HG03066 (cell line): ENCODE data around the gene COL8A1.
"Not testable (repeated sequence)": the region's sequence is repeated elsewhere in the genome, so short reads cannot be mapped to it uniquely, and the experiment has no call there.

Experiments
- ATAC-seq: cut with Tn5 transposase; IDR thresholded peaks from one replicate; pipeline ENCODE4 v1.9.1; 2021; ENCODE audit warnings: low read depth; ENCODE audit not compliant: unreplicated experiment

The COL8A1 gene

DNA sequence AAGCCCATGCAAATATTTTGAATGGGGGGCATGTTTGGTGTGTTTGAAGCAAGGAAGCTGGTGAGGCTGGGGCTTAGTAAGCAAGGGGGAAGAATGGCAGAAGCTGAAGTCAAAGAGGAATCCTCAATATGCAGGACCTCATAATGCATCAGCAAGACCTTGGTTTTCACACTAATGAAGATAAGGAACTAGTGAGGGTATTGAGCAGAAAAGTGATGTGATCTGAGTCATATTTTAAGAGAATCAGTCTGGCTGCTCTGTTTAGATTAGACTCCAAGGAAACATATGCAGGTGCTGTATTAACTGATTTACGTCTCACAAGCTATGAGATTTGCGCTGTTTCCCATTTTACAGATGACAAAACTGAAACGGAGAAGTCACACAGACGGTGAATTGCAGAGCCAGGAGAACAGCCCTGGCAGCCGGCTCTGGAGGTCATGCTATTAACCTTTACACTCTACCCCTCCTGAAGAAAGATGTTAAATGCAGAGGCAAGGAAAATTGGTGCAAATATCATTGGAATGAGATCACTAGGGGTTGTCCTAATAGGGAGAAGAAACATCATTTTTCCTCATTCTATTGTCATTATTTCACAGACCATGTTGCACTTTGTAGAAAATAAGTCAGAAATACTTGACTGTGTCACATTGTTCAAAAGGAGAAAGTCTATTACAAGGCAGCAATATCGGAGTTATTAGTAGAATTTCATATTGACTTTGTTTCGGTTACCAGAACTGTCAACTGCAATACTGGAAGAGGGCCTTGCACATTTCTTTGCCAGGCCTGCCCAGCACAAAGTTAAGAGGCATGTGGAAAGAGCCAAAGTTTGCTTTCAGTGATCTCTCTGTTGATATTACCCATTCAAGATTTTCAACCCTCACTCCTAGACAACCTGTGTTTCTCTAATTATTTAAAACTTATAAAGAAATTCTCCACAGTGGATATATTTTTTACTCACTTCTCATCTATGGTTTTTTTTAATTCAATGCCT lies 64.9 kb downstream of the COL8A1 start:
- no peak for ATAC-seq

DNA sequence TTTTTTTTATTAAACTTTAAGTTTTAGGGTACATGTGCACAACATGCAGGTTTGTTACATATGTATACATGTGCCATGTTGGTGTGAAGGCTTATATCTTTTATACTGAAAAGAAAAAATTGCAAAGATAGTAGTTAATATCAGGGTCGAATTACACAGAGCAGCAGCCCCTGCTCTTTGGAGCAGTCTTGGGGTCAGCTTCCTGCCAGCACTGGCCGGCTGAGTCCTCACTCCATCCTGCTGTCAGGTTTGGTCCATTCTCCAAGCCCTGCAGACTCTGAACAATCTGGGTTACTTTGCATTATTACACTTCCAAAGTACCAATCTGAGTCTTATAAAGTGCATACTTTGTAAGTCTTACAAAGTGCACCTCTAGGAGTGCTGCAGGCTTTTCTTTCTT lies 66.0 kb downstream of the COL8A1 start:
- no peak for ATAC-seq

DNA sequence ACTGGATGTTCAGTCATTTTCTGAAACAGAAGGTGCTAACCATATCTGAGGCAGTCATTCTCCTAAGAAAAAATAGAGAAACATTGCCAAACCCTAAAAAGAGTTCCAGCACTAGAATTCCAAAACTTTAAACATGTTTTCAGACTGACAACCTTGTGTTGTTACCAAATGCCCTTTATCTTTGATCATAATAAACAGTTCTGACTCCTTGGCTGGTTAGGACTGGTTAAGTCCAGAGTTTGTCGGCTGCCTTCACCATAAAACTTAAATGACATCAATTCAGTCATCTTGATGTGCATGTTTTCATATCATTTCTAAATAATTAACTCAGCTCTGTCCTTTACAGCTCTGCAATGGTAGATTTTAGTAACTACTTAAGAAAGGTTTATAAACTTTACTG lies 68.0 kb downstream of the COL8A1 start:
- no peak for ATAC-seq

DNA sequence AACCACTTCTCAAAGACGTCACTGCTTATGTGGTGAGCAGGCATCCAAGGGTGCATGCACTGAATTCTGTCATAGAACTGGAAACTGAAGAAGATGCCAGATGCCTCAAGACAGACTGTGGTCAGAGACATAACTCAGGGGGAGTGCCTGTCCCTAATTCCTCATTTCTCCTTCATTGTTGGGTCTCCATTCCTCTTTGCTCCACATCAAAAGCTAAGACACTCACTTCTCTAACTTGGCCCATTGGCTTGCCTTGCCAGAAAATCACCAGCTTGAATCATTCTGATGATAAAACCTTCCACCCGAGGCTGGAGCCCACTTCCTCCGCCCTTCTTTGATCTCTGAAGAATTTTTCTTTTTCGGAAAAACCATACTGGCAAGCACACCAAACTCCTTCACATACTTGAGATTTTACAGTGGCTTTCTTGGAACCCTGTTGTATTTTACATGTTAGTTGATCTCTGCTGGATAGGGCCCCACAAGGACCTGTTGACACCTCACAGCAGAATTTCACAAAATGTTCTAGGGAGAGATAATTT lies 69.9 kb downstream of the COL8A1 start:
- no peak for ATAC-seq

DNA sequence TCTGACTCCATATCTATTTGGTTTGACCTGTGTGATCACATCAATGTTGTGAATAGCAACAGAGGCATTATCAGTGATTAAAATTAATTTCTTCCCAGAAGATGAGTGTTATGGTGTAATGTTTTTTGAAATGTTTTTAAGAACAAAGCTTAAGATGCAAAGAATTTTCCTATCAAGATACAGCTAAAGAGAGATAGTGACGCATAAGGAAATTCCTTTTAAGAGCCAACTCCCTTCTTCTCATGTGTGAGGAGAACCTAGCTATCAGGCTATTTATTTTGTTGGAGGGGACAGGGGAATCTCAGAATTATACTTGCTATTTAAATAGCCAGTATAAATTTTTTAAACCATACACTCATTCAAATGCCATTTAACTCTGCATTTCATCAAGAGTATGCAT lies 71.3 kb downstream of the COL8A1 start:
- ATAC-seq, result no peak

DNA sequence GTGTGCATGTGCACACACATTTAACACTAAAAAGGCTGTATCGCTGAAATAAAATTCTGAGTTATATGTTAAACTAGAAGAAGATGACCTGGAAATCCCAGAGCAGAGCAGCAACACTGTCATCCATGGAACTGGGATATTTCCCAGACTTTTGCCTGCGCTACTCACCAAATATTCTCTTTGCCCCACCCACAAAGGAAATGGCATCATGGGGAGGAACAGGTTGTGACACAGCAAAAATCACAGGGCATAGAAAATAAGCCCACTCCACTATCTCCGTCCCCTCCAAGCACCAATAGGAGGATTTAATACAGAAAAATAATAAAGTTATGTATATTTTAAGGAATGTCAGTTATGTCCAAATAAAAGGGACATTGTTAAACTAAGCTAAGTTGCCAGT lies 71.7 kb downstream of the COL8A1 start:
- ATAC-seq, result no peak

DNA sequence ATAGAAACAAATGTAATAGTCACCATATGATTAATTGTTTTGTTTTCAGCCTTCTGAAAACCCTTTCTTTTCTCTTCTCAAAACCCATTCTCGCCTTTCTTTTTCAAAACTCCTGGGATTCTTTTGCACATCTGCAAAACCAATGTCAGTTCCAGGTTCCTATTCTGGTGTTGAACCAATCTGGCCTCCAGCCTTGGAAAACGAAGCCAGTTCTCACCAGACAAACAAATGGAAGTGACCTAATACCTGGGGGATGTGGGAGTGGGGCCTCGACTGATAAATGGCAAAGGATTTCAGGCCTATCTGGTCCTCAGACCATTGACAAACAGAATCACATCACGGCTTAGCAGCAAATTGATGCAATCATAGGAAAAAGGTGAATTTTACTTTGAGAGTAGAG lies 73.0 kb downstream of the COL8A1 start:
- no peak for ATAC-seq

DNA sequence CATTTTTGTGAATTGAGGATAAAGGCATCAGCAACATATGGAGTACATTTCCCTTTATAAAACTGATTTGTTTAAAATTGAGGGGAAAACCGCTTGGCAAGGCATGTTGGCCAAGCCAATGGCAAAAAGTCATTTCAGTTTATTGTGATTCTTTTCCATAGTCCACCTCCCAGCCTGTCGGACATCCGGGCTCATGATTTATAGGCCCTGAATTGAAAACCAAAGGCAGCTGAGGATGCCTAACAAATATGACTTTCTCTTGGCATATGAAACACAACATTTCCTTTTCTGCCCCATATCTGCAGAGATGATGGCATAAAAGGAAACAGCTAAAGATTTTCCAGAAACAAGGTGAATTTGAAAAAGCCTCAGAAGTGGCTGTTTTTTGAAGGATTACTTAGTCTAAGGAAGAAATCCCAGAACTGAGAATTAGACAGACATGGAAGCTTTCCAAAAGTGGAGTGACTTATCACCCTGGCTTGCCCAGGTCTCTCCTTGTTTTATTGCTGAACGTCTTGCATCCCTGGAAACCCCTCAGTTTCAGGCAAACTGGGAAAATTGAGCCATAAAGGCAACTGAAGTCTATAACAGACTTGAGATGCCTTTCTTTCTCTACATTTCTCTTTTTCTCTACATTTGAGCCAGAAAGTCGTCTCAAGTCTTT lies 74.0 kb downstream of the COL8A1 start:
- ATAC-seq, result no peak

DNA sequence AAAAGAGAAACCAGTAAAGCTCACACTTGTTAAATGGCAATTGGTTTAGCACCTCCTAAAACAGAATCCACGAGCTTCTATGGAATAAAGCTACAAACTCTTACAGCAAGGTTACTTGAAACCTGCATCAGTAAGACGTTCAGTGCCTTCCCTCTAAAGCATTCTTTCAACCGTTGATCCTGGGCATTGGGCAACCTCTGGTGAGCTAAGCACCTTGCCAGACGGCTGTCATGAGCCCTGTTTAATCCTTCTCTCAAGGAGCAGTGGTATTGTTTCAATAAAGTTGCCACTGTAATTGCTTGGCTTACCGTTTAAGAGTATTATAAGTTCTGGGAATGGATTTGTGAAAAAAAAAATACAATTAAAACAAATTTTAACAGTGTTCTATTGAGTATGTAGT lies 75.0 kb downstream of the COL8A1 start:
- ATAC-seq, result no peak

DNA sequence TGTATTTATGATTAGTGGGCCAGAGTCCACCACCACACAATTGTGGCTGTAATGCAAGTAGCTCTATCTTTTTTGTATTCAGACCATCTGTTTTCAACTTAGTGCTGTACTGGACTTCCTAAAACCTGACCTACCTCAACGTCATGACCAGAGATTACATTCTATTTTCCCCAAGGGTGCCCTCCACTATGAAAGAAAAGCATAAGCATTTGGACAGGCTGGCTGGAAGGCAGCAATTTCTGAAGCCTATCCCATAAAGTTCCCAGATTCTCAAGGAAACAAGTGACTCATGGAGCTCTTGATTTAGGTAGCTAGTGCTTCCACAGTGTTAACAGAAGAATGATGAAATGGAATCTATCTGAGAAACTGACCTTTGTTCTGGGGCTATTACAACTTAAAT lies 75.8 kb downstream of the COL8A1 start:
- ATAC-seq, result no peak

DNA sequence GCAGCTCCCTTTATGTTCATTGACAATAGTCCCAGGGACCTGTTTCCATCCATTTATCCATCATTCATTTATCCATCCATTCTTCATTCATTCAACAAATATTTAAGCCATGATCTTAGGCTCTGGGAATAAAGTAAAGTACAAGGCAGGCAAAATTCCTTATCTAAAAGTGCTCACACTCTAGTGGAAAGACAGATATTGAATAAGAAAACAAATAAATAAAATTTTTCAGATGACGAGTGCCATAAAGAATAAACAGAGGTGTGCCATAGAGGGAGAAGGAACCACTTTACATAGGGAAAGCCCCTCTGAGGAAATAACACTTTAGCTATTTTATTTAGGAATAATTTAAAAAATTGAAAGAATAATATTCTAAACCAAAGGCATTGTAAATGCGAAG lies 76.2 kb downstream of the COL8A1 start:
- no peak for ATAC-seq

DNA sequence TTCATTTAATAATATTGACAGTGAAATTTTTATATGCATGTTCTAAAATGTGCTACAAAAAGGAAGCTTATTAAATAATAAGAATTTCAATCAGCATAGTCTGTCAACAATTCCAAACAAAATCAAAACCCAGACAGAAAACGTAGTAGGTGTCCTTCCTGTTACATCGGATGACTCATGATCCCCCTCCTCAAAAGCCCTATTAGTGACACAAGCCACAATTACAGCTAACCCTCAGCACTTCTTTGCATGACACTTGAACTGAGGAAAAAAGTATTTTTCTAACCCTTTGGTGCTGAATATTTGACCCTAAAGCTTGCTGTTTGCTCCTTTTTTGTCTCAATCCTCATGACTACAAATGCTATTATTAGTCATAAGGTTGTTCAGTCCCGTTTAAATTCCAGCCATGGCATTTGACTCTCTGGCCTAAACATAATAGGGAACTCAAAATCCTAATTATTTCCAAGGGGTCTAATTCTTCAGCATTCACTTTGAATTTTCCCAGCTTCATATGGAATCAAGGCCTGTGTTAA lies 78.1 kb downstream of the COL8A1 start:
- no peak for ATAC-seq

DNA sequence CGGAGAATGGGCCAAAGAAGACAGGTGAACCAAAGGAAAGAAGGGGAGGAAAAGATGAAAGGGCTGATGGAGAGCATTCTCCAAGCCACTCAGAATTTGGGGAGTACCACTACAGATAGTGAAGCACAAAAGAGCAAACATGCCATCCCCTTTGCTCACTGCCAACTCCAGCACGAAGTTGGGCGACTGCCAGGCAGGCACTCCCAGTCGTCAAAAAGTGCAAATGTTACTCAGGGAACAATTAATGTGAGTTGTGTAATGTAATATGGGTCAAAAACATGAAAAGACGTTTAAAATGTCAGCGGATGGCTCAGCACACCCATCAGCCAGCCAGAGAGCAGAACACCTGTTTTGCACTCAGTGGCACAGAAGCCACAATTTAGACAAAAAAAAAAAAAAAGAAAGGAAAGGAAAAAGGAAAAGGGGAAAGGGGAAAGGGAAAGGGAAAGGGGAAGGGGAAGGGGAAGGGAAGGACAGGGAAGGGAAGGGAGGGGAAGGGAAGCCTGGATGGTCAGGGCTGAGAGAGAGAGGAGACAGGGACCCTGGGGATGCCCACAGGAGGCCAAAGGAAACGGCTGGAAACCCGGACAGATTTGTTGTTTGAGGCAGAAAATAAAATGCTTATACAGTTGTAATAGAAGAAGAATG lies 82.7 kb downstream of the COL8A1 start:
- ATAC-seq, result no peak

DNA sequence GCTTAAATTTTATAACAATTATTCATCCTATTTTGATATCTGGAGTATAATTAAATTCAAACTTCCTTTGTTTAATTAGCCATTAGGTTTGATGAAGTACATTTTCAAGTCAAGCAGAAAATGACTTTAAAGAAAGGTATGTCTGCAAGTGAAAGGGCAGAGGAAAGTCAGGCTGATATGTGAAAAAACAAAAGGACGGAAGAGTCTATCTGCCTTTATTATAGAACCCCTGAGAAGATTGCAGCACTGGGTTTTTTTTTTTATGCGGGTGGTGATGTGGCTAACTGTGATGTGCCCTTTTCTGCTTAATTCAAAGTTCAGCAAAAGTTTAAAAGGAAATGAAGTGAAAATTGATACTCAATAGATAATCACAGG lies 83.2 kb downstream of the COL8A1 start:
- no peak for ATAC-seq

DNA sequence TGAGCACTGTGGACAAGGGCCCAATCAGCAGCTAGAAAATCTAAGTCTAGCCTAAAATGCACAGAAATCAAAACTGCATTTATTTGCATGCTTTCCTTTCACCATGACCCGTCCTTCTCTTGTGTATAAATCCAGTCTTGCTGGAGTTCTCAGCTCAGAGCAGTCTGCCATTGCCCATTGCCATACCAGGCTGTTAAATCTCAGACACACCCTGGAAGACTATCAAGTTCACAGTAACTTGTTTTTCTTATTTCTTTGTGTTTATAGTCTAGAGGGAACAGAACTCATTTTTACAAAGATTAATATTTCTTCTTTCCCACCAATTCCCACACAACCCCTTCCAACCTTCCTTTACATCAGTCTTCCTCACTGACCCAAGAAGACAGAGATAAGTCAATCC lies 85.9 kb downstream of the COL8A1 start:
- ATAC-seq, result no peak

DNA sequence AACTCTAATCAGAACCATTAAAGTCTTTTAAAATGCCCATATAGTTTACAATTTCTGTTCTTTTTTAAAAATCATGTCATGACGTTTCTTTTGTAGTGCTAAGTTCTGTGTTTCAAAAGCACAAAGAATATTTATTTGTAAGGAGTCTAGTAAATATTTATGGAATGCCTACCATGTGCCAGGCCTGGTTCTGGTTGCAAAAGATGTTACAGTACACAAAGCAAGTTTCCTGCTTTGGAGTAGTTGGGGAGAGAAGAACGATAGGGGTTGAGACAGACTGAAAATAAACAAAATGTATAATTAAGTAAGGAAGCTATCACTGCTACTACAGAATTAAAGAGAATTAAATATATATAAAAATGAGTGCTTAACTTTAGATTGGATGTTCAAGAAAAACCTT lies 92.5 kb downstream of the COL8A1 start:
- no peak for ATAC-seq

DNA sequence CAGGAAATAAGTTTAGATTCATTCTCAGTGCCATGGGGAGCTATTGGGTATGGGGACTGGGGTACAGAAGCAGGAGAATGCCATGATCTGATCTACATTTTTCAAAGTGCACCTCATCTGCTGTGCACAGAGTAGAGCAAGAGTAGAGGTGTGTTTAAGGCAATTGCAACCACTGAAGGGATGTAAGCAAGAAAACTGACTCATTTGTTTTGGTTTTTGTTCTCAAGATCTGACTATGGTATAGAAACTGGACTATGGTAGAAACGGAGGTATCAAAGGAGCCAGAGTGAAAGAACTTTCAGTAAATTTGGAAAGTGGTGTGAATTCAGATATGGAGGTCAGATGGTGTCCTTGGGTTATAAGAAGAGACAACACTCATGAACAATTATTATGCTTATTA lies 93.1 kb downstream of the COL8A1 start:
- ATAC-seq, result no peak

DNA sequence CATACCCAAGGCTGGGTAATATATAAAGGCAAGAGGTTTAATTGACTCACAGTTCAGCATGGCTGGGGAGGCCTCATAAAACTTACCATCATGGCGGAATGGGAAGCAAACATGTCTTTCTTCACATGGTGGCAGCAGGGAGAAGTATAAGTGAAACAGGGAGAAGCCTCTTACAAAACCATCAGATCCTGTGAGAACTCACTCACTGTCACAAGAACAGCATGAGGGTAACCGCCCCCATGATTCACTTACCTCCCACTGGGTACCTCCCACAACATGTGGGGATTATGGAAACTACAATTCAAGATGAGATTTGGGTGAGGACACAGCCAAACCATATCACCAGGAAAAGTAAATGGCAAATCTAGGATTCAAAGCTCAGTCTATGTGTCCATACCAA lies 102.0 kb downstream of the COL8A1 start:
- ATAC-seq, result not testable (repeated sequence)

DNA sequence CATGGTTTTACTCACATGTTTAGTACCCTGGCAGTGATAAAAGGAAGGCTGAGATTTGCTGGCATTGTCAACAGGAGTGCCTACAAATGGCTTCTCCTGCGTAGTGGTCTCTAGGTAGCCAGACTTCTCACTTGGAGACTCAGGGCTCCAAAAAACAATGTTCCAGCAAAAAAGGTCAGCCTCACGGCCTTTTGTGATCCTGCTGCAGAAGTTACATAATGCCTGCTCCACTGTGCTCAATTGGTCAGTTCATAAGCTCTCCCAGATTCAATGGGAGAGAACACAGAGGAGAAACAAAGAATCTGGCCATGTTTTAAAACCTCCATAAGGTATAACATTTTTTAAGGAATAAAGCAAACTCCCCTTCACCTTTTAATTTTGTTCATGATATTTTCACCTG lies 103.2 kb downstream of the COL8A1 start:
- no peak for ATAC-seq

DNA sequence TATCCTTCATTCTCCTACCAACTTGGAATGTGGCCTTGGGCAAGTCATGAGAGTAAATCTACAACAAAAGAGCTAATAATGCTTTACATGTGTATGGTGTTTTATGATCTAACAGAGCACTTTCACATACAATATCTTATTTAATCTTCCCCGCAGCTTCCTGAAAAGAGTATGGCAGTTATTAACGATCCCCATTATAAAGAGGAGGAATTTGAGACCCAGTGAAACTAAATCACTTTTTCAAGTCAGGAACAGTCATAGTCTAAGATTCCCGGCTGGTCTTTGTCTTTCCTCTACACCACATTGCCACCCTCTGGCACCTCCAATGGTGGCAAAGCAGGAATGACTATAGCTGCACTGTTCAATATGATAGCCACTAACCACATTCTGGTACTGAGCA lies 109.5 kb downstream of the COL8A1 start:
- ATAC-seq, result no peak

DNA sequence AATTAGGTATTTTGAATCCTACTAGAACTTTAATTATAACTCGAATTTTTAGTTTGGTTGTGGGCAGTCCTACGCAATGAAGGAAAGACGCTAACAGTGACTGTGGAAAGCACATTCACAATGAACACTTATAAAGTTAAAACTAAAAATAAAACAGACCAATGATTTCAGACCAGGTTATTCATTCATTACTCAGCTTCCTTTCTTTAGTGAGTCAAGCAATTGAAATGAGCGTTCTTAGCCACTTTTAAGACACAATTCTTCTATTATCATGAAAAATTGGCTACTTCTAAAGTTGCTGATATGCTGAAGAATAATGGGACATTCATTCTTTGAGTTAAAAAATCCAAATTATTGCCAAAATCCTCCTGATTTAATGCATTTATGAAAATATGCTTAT lies 113.3 kb downstream of the COL8A1 start:
- ATAC-seq, result no peak
